GM19035 (cell line): ENCODE data around the gene HOXC12.

Experiments used
- ATAC-seq: cut with Tn5 transposase; IDR thresholded peaks from one replicate; pipeline ENCODE4 v1.9.1; 2021; ENCODE audit not compliant: unreplicated experiment

The HOXC12 gene

GRCh38 chr12:54005853-54006558 lies 51.3 kb downstream of the HOXC12 start:
- ATAC-seq, result peak; percentile 83

GRCh38 chr12:54006559-54007220 lies 52.0 kb downstream of the HOXC12 start:
- no peak for ATAC-seq

GRCh38 chr12:54007538-54008259 lies 53.0 kb downstream of the HOXC12 start:
- no peak for ATAC-seq

GRCh38 chr12:54008260-54008552 lies 53.5 kb downstream of the HOXC12 start:
- ATAC-seq, result no peak
